Fibroblast of pulmonary artery (primary cell): ENCODE results near the gene ZNF880.
"Not testable (repeated sequence)": the region's sequence is repeated elsewhere in the genome, so short reads cannot be mapped to it uniquely, and the experiment has no call there.

Source experiments
- DNase-seq: peaks from one replicate; pipeline ENCODE4 v3.0.0-alpha.2; 2010; ENCODE audit warnings: low read depth
- H3K4me3 ChIP-seq: replicated peaks from 2 replicates; pipeline ENCODE4 v1.5.1; 2011; ENCODE audit warnings: low read depth, mild to moderate bottlenecking, control low read depth, low read length, moderate library complexity
- TF ChIP-seq, protein P1 (sequence below): IDR thresholded peaks from 2 replicates; pipeline ENCODE4 v1.5.1; 2011; ENCODE audit warnings: mild to moderate bottlenecking, control low read depth, low read length, inconsistent platforms; ENCODE audit errors: missing control alignments

ZNF880 gene

DNA sequence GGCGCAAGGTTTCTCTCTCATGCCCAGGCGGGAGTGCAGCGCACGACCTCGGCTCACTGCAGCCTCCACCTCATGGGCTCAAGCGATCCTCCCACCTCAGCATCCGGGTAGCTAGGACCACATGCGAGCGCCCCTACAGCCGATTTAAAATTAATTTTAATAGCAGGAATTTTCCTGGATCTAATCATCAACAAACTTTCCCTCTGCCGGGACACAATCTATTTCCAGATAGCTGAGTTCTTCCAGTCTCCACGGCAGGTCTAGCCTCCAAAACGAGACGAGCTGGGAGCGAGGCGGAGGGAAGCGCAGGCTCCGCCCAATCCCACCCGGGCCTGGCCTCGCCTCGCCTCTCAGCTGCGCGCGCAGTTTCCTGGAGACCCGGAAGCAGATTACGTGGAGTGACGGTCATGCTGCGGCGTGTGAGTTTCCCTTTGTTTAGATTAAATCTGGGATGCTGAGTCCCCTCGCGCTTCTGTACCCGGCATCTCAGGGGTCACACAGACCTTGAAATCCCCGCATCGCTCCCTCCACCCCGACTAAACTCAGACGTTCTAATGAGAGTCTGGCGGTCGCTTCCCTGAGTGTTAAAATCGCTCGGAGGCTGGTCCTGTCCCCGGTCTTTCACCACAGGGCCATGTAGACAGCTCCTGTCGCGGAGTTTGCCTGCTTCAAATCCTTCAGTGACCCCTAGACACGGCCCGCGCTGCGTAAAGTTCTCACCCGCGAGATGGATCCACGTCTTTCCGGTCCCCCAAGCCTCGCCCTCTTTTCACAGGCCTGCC lies at the start of gene ZNF880:
Gene ZNF880, plus strand, starts transcription at position 365 of the 782 bp plus-strand sequence. Its CDS starts 43 bp downstream, at position 408.
- TF ChIP-seq, protein P1, sequence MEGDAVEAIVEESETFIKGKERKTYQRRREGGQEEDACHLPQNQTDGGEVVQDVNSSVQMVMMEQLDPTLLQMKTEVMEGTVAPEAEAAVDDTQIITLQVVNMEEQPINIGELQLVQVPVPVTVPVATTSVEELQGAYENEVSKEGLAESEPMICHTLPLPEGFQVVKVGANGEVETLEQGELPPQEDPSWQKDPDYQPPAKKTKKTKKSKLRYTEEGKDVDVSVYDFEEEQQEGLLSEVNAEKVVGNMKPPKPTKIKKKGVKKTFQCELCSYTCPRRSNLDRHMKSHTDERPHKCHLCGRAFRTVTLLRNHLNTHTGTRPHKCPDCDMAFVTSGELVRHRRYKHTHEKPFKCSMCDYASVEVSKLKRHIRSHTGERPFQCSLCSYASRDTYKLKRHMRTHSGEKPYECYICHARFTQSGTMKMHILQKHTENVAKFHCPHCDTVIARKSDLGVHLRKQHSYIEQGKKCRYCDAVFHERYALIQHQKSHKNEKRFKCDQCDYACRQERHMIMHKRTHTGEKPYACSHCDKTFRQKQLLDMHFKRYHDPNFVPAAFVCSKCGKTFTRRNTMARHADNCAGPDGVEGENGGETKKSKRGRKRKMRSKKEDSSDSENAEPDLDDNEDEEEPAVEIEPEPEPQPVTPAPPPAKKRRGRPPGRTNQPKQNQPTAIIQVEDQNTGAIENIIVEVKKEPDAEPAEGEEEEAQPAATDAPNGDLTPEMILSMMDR, result no peak
- H3K4me3 ChIP-seq, result peak within 1 kb of the TSS; percentile 92
- DNase-seq, result peak; percentile 94

DNA sequence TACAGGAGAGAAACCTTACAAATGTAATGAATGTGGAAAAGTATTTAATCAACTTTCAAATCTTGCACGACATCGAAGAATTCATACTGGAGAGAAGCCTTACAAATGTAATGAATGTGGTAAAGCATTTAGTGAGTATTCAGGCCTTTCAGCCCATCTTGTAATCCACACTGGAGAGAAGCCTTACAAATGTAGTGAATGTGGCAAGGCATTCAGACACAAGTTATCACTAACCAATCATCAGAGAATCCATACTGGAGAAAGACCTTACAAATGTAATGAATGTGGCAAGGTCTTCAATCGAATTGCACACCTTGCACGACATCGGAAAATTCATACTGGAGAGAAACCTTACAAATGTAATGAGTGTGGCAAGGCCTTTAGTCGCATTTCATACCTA lies 47.3 kb upstream of the ZNF880 start:
- DNase-seq, result no peak
- TF ChIP-seq, protein P1, result no peak
- no peak overlapping the region for H3K4me3 ChIP-seq

DNA sequence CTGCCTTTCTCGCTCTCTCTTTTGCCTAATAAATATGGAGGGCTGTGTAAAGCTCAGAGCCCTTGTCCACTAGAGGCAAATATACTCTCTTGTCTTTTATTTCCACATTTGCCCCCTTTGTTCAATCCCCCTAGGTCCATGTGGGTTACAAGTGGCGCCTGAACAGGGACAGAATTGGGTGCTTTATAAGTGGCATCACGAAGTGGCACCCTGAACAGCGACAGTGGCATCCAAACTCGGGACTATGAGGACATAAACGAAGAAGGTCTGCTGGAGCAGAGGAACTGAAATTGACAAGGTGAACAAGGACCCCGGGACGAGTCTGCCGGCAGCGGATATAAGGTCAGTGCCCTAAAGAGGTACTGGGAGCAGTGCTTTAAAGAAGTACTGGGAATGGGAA lies 38.0 kb upstream of the ZNF880 start:
- no peak overlapping the region for H3K4me3 ChIP-seq
- TF ChIP-seq, protein P1, result no peak
- peak; percentile 17 for DNase-seq

DNA sequence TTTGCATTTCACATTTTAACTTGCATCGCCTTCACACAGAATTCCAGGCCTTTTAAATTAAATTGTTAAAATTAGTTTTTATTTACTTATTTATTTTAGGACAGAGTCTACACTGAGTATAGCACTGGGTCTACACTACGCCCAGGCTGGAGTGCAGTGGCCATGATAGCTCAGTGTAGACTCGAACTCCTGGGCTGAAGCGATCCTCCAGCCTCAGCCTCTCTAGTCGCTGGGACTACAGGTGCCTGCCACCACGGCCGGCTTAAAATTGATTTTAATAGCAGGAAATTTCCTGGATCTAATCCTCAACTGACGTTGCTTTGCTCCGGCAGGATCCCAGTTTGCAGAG lies 34.0 kb upstream of the ZNF880 start:
- TF ChIP-seq, protein P1, result no peak

DNA sequence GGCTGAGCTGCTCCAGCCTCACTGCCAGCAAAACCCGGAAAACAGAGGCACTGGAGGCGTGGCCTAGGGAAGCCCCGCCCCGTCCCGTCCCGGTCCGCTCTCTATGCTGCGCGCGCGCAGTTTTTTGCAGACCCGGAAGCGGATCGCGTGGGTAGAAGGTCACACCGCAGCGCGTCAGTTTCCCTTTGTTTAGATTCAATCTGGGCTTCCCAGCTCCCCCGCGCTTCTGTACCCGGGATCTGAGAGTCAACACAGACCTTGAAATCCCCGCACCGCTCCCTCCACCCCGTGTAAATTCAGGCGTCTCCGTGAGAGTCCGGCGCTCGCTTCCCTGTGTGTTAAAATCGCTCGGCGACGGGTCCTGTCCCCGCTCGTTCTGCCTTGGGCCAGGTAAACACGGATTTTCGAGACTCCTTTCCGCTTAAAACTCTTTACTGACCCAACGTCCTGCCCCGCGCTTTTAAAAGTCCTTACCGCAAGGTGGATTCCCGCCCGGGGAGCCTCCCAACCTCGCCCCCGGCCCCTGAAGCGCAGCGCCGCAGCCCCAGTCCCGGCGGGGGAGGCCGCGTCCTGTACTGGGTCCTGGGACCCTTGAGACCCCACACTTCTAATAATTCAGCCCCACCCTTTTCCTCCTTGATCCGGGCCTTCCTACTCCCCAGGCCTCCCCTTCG lies 33.5 kb upstream of the ZNF880 start, which contains the start of gene ZNF610:
Gene ZNF610, plus strand, starts transcription at position 127 of the 674 bp plus-strand sequence. CDS start 12,930 bp downstream, outside the sequence.
- peak within 1 kb of the TSS; percentile 91 for H3K4me3 ChIP-seq
- TF ChIP-seq, protein P1, result no peak
- peak; percentile 87 for DNase-seq

More for the DNA sequence above, 34.0 kb upstream of the ZNF880 start:
- no peak for DNase-seq
- H3K4me3 ChIP-seq, result peak overlapping the region; percentile 91

DNA sequence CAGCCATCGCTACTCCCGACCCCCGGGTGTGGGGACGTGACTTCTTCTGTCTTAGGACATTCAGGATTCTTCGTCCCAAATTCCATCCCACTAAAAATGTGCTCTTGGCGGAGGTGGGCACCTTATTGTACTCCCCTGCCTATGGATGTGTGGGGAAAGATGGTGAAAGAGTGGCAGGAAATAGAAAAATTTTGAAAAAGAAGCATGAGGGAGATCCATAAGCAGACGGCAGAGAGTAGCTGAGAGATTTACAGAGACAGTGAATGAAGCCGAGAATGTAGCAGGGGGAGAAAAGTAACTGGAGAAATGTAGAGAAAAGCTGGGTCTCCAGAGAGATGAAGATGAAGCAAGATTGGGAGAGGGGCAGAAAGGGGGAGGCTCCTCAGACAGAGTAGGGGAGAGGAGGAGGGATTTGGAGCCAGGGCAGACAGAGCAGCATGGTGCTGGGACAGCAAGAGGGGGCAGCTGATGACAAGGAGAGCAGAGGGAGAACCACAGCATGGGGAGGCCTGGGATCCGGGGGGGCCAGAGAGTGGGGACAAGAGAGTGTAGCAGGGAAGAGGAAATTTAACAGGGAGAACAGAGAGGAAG lies 32.8 kb upstream of the ZNF880 start:
- DNase-seq, result peak; percentile 13
- TF ChIP-seq, protein P1, result no peak
- H3K4me3 ChIP-seq, result peak overlapping the region; percentile 91

DNA sequence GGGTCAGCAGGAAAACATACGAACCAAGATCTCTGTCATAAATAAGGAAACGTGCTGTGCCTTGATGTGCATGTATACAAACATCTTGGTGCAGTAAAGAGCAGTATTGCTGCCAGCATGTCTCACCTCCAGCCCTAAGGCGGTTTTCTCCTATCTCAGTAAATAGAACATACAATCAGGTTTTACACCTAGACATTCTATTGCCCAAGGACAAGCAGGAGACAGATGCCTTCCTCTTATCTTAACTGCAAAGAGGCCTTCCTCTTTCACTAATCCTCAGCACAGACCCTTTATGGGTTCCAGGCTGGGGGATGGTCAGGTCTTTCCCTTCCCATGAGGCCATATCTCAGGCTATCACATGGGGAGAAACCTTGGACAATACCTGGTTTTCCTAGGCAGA lies 30.7 kb upstream of the ZNF880 start:
- DNase-seq, H3K4me3 ChIP-seq: not testable (repeated sequence)
